DOHH2 (cell line): ENCODE measurements around the gene PHF2.

Experiments used
- H3F3A ChIP-seq: fragments of 200-600 bp; sonication (generic), shearing (Covaris generic); 2 replicates; pipeline ENCODE4 v1.6.0; 2016; ENCODE audit warnings: antibody characterized with exemption, mild to moderate bottlenecking; ENCODE audit not compliant: control insufficient read depth, insufficient read depth
- H3K27ac ChIP-seq: fragments of 200-600 bp; sonication (generic); 2 replicates; pipeline ENCODE4 v1.5.1; 2014; ENCODE audit warnings: low read depth, mild to moderate bottlenecking, low read length, moderate library complexity
- H3K27me3 ChIP-seq: fragments of 200-600 bp; sonication (generic); 2 replicates; pipeline ENCODE4 v1.6.1; 2014; ENCODE audit warnings: mild to moderate bottlenecking, low read length, mixed read lengths; ENCODE audit not compliant: control insufficient read depth
- H3K36me3 ChIP-seq: fragments of 200-600 bp; sonication (generic); 2 replicates; pipeline ENCODE4 v1.6.1; 2014; ENCODE audit warnings: mild to moderate bottlenecking, low read length, moderate library complexity, mixed read lengths; ENCODE audit not compliant: control insufficient read depth
- H3K4me1 ChIP-seq: fragments of 200-600 bp; sonication (generic); 2 replicates; pipeline ENCODE4 v1.6.1; 2014; ENCODE audit warnings: mild to moderate bottlenecking, low read length, mixed read lengths; ENCODE audit not compliant: control insufficient read depth
- H3K4me2 ChIP-seq: fragments of 200-600 bp; sonication (generic); 2 replicates; pipeline ENCODE4 v1.6.0; 2014; ENCODE audit warnings: mild to moderate bottlenecking, low read length, moderate library complexity
- H3K4me3 ChIP-seq: fragments of 200-600 bp; sonication (generic); 2 replicates; pipeline ENCODE4 v1.5.1; 2014; ENCODE audit warnings: mild to moderate bottlenecking, low read length, mixed read lengths
- H3K79me2 ChIP-seq: fragments of 200-600 bp; sonication (generic); 2 replicates; pipeline ENCODE4 v1.6.1; 2014; ENCODE audit warnings: mild to moderate bottlenecking, low read length, mixed read lengths; ENCODE audit not compliant: control insufficient read depth
- H3K9me2 ChIP-seq: fragments of 200-600 bp; sonication (generic); replicated peaks from 2 replicates; pipeline ENCODE4 v1.6.1; 2014; ENCODE audit warnings: mild to moderate bottlenecking, low read length, mixed read lengths; ENCODE audit not compliant: control insufficient read depth
- H3K9me3 ChIP-seq: fragments of 200-600 bp; sonication (generic); 2 replicates; pipeline ENCODE4 v1.6.1; 2014; ENCODE audit warnings: antibody characterized with exemption, low read length, mixed read lengths; ENCODE audit not compliant: control insufficient read depth, insufficient read depth
- H4K20me1 ChIP-seq: fragments of 200-600 bp; sonication (generic); 2 replicates; pipeline ENCODE4 v1.6.0; 2014; ENCODE audit warnings: low read depth, mild to moderate bottlenecking, antibody characterized with exemption, low read length, moderate library complexity; ENCODE audit not compliant: control insufficient read depth, insufficient read depth
- CTCF ChIP-seq: fragments of 200-600 bp; sonication (generic); IDR thresholded peaks from one replicate; pipeline ENCODE4 v1.5.1; 2014; ENCODE audit warnings: antibody characterized with exemption, mild to moderate bottlenecking, low read depth, low read length; ENCODE audit not compliant: poor library complexity, severe bottlenecking
- EZH2phosphoT487 ChIP-seq: fragments of 200-600 bp; sonication (generic); IDR thresholded peaks from 2 replicates; pipeline ENCODE4 v1.6.1; 2017; ENCODE audit warnings: borderline replicate concordance, mild to moderate bottlenecking, antibody characterized with exemption, low read length, moderate library complexity, mixed read lengths

Gene PHF2

GRCh38 chr9:93546356-93546755 is 30.0 kb upstream of the PHF2 start:
- peaks cover 12% of the 10 kb centered on the region for H3K4me1 ChIP-seq
- peaks cover 6% of the 10 kb centered on the region for H3K79me2 ChIP-seq
- peaks cover 6% of the 10 kb centered on the region; the same call in 1 of the 2 replicates for H3F3A ChIP-seq
- H3K36me3 ChIP-seq = peaks cover 82% of the 10 kb centered on the region
- H3K27me3 ChIP-seq = no peaks in the 10 kb centered on the region
- H3K9me3 ChIP-seq = no peaks in the 10 kb centered on the region
- no peaks in the 10 kb centered on the region for H4K20me1 ChIP-seq
- H3K27ac ChIP-seq = no peak overlapping the region
- TF ChIP-seq EZH2phosphoT487 (no peak), CTCF (no peak)
- no peak overlapping the region for H3K4me3 ChIP-seq
- no peak overlapping the region for H3K4me2 ChIP-seq
- no peaks in the 10 kb centered on the region for H3K9me2 ChIP-seq

- Histone ChIP-seq H3K4me1 (no peaks in the 10 kb centered on the region), H3K9me2 (no peaks in the 10 kb centered on the region), H3K4me3 (no peak overlapping the region), H3K79me2 (peaks cover 3% of the 10 kb centered on the region; the same call in 1 of the 2 replicates), H3K4me2 (no peak overlapping the region), H4K20me1 (no peaks in the 10 kb centered on the region), H3K27me3 (no peaks in the 10 kb centered on the region), H3K9me3 (no peaks in the 10 kb centered on the region), H3F3A (peaks cover 4% of the 10 kb centered on the region; the same call in 1 of the 2 replicates), H3K36me3 (peaks cover 79% of the 10 kb centered on the region), H3K27ac (no peak overlapping the region)
- TF ChIP-seq EZH2phosphoT487 (no peak), CTCF (no peak)
Measured at GRCh38 chr9:93549611-93550010, 26.8 kb upstream of the PHF2 start.

- Histone ChIP-seq H3K36me3 (peaks cover 84% of the 10 kb centered on the region), H3K4me1 (no peaks in the 10 kb centered on the region), H3K9me3 (no peaks in the 10 kb centered on the region), H3K79me2 (no peaks in the 10 kb centered on the region), H3F3A (peaks cover 4% of the 10 kb centered on the region; the same call in 1 of the 2 replicates), H3K4me2 (no peak overlapping the region), H3K4me3 (no peak overlapping the region), H3K27ac (no peak overlapping the region), H3K27me3 (no peaks in the 10 kb centered on the region), H3K9me2 (no peaks in the 10 kb centered on the region), H4K20me1 (no peaks in the 10 kb centered on the region)
- no peak for TF ChIP-seq EZH2phosphoT487
- no peak for TF ChIP-seq CTCF
Measured at GRCh38 chr9:93552923-93553322, 23.5 kb upstream of the PHF2 start.
